ENCODE data around the gene UBP1. TPM values are rescaled to one million over a fixed set of nuclear protein-coding genes. Genes with fewer than 3 reads are reported as not detected.

The UBP1 gene
- total RNA-seq, 1 donor from 2014 or later: 57.0 TPM

GRCh38 chr3:33439546-33440327, 468 bp downstream of the UBP1 start:
- peak overlapping the region; percentile 98 for H3K4me3 Mint-ChIP-seq (ENCODE audit: unreplicated experiment)
- peak overlapping the region; percentile 100 for H3K27ac Mint-ChIP-seq (ENCODE audit: unreplicated experiment)
- H3K4me1 Mint-ChIP-seq (ENCODE audit: unreplicated experiment): peaks cover 43% of the 10 kb centered on the region
- peak; percentile 48 for TF ChIP-seq CTCF (IDR thresholded peaks at IDR 0.05)
- DNase-seq (ENCODE audit: extremely low spot score, unreplicated experiment): peak; percentile 88
- no peaks in the 10 kb centered on the region for H3K36me3 Mint-ChIP-seq (ENCODE audit: unreplicated experiment)
- H3K9me3 Mint-ChIP-seq (ENCODE audit: unreplicated experiment): no peaks in the 10 kb centered on the region
- no peaks in the 10 kb centered on the region for H3K27me3 Mint-ChIP-seq (ENCODE audit: unreplicated experiment)

GRCh38 chr3:33438881-33439545, 1.2 kb downstream of the UBP1 start:
- peaks cover 44% of the 10 kb centered on the region for H3K4me1 Mint-ChIP-seq (ENCODE audit: unreplicated experiment)
- no peaks in the 10 kb centered on the region for H3K36me3 Mint-ChIP-seq (ENCODE audit: unreplicated experiment)
- peak overlapping the region; percentile 80 for H3K4me3 Mint-ChIP-seq (ENCODE audit: unreplicated experiment)
- TF ChIP-seq CTCF (IDR thresholded peaks at IDR 0.05): no peak
- H3K27me3 Mint-ChIP-seq (ENCODE audit: unreplicated experiment): no peaks in the 10 kb centered on the region
- H3K27ac Mint-ChIP-seq (ENCODE audit: unreplicated experiment): peak overlapping the region; percentile 91
- no peaks in the 10 kb centered on the region for H3K9me3 Mint-ChIP-seq (ENCODE audit: unreplicated experiment)
- no peak for DNase-seq (ENCODE audit: extremely low spot score, unreplicated experiment)

GRCh38 chr3:33438284-33438668, 1.9 kb downstream of the UBP1 start:
- Mint-ChIP-seq H3K36me3 (ENCODE audit: unreplicated experiment) (no peaks in the 10 kb centered on the region), H3K27me3 (ENCODE audit: unreplicated experiment) (no peaks in the 10 kb centered on the region), H3K4me3 (ENCODE audit: unreplicated experiment) (peak overlapping the region; percentile 80), H3K4me1 (ENCODE audit: unreplicated experiment) (peaks cover 50% of the 10 kb centered on the region), H3K9me3 (ENCODE audit: unreplicated experiment) (no peaks in the 10 kb centered on the region), H3K27ac (ENCODE audit: unreplicated experiment) (peak overlapping the region; percentile 91)
- TF ChIP-seq CTCF (IDR thresholded peaks at IDR 0.05): no peak
- DNase-seq (ENCODE audit: extremely low spot score, unreplicated experiment): no peak

- no peaks in the 10 kb centered on the region for H3K27me3 Mint-ChIP-seq (ENCODE audit: unreplicated experiment)
- DNase-seq (ENCODE audit: extremely low spot score, unreplicated experiment): no peak
- no peak for TF ChIP-seq CTCF (IDR thresholded peaks at IDR 0.05)
- H3K9me3 Mint-ChIP-seq (ENCODE audit: unreplicated experiment): no peaks in the 10 kb centered on the region
- peaks cover 55% of the 10 kb centered on the region for H3K4me1 Mint-ChIP-seq (ENCODE audit: unreplicated experiment)
- H3K36me3 Mint-ChIP-seq (ENCODE audit: unreplicated experiment): no peaks in the 10 kb centered on the region
- peak overlapping the region; percentile 91 for H3K27ac Mint-ChIP-seq (ENCODE audit: unreplicated experiment)
- H3K4me3 Mint-ChIP-seq (ENCODE audit: unreplicated experiment): peak overlapping the region; percentile 80
Observed at GRCh38 chr3:33437556-33438283, 2.5 kb downstream of the UBP1 start.

- Mint-ChIP-seq H3K27me3 (ENCODE audit: unreplicated experiment) (no peaks in the 10 kb centered on the region), H3K36me3 (ENCODE audit: unreplicated experiment) (peaks cover 2% of the 10 kb centered on the region), H3K4me3 (ENCODE audit: unreplicated experiment) (no peak overlapping the region), H3K27ac (ENCODE audit: unreplicated experiment) (peak overlapping the region; percentile 61), H3K4me1 (ENCODE audit: unreplicated experiment) (peaks cover 76% of the 10 kb centered on the region), H3K9me3 (ENCODE audit: unreplicated experiment) (no peaks in the 10 kb centered on the region)
- no peak for TF ChIP-seq CTCF (IDR thresholded peaks at IDR 0.05)
- no peak for DNase-seq (ENCODE audit: extremely low spot score, unreplicated experiment)
Observed at GRCh38 chr3:33433843-33434242, 6.4 kb downstream of the UBP1 start.
